ENCODE results near the gene PCCA.

The PCCA gene

GRCh38 chr13:100506600-100507422 lies 417.9 kb downstream of the PCCA start:
- no peak overlapping the region for H3K4me3 ChIP-seq (replicated peaks; ENCODE audit: low read depth, low read length)

DNA sequence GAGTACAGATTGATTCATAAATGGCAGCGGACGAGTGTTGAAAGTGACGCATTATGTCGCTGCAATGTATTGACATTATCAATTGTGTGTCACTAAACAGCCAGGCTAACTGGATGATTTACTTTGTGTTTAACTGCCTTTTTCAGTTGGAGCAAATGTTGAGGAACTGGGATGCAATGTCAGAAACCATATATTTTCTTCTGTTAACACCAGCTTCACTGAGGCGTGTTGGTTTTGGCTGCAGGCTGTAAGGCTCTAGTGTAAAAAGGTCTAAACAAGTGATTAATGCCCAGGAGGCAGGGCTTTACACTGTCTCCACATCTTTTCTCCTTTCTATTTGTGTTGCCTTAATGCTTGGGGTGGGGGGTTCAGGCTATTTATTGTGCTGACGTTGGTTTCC lies 419.6 kb downstream of the PCCA start:
- H3K4me3 ChIP-seq (replicated peaks; ENCODE audit: low read depth, low read length) = no peak overlapping the region
- no peak for TF ChIP-seq CTCF (IDR thresholded peaks at IDR 0.05; ENCODE audit: low read depth, low read length, missing control alignments)
- no peak for DNase-seq (ENCODE audit: extremely low read depth, low read depth)

More at GRCh38 chr13:100506600-100507422, 417.9 kb downstream of the PCCA start:
- DNase-seq (ENCODE audit: extremely low read depth, low read depth) = no peak
- TF ChIP-seq CTCF (IDR thresholded peaks at IDR 0.05; ENCODE audit: low read depth, low read length, missing control alignments) = no peak

DNA sequence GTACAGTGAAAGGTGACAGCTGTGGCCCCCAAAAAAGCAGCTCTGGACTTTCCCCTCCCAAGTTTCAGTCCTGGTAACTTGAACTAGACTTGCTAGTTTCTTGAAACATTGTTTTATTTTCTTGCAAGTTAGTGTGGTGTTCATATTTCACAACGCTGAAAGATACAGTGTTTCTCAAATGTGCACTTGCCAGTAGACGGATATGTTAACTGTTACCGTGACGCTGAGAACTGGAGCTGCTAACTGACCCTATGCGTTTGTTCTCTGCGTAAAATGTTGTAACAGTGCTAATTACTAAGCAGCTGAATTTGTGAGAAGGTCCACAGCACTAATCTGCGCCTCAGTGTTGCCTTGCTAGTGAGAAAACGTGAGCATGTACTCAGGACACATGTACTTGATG lies 420.1 kb downstream of the PCCA start:
- TF ChIP-seq CTCF (IDR thresholded peaks at IDR 0.05; ENCODE audit: low read depth, low read length, missing control alignments) = no peak
- H3K4me3 ChIP-seq (replicated peaks; ENCODE audit: low read depth, low read length) = no peak overlapping the region
- DNase-seq (ENCODE audit: extremely low read depth, low read depth) = no peak

DNA sequence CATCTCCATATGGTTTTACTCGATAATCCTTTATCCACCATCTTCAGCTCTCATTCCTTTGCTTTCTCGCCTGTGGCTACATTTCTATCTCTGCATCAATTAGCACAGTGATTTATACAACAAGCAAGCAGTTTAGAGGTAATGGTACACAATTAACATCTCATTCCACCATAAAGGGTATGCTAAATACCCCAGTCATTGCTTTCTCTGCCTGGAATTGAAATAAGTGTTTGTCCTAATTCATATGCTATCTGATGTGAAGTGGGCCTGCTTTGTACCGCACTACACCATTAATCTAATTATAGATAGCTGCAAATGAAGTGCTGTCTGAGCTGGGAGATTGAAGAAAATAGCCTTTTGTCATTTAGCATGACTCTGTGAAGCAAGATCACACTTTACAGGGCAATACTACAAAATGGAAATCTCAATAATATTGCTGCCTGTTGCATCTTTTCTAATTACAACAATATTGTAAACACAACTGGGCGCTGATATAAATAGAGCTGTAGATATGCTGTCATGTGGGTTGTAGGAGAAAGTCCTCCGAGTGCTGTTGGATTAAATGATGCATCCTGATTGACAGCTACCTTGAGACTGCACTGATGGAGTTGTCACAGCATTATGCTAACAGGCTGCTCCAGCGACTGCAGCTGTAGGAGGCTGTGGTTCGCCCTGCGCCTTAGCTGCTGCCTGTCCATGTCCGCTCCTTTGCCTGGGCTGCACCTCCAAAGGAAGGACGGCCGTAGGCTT lies 421.5 kb downstream of the PCCA start:
- H3K4me3 ChIP-seq (replicated peaks; ENCODE audit: low read depth, low read length) = no peak overlapping the region
- no peak for TF ChIP-seq CTCF (IDR thresholded peaks at IDR 0.05; ENCODE audit: low read depth, low read length, missing control alignments)
- no peak for DNase-seq (ENCODE audit: extremely low read depth, low read depth)

DNA sequence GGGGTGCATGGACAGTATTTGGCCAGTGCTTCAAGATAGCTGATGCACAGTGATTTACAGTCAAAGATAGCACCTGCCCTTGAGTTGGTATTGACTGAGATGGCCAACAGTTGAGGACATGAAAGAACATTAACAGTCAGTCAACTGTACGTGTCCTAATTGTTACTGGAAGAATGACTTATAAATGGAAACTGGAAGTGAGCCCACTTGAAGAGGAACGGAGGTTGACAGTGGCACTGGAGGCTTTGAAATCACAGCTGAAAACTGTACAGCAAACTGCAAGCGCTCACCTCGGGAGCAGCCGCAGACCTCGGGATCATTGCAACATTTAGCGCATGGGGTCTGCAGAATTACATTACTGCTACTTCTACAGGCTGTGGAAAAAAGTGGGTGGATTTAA lies 422.6 kb downstream of the PCCA start:
- no peak for DNase-seq (ENCODE audit: extremely low read depth, low read depth)
- TF ChIP-seq CTCF (IDR thresholded peaks at IDR 0.05; ENCODE audit: low read depth, low read length, missing control alignments) = no peak
- no peak overlapping the region for H3K4me3 ChIP-seq (replicated peaks; ENCODE audit: low read depth, low read length)

DNA sequence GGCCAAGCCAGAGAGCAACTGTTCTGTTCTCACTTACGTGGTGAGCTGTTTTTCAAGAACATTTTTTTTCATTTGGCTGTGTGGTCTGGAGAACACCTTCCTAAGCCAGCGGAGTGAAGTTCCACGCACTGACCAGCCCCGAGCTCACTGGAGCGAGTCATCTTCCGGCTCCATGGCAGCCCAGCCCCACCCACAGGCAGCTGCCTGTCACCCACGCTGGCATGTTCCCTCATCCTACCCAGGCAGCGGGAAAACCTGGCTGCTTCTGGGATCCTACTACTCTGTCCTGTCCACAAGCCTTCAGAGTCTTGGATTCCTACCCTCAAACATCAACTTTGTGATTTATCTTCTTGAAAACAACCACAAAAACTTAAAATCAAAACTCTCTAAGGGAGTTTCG lies 423.5 kb downstream of the PCCA start:
- no peak for DNase-seq (ENCODE audit: extremely low read depth, low read depth)
- TF ChIP-seq CTCF (IDR thresholded peaks at IDR 0.05; ENCODE audit: low read depth, low read length, missing control alignments) = no peak

More for the DNA sequence above, 423.5 kb downstream of the PCCA start:
- H3K4me3 ChIP-seq (replicated peaks; ENCODE audit: low read depth, low read length) = no peak overlapping the region
